ENCODE results near the gene GAS7.

The GAS7 gene

DNA sequence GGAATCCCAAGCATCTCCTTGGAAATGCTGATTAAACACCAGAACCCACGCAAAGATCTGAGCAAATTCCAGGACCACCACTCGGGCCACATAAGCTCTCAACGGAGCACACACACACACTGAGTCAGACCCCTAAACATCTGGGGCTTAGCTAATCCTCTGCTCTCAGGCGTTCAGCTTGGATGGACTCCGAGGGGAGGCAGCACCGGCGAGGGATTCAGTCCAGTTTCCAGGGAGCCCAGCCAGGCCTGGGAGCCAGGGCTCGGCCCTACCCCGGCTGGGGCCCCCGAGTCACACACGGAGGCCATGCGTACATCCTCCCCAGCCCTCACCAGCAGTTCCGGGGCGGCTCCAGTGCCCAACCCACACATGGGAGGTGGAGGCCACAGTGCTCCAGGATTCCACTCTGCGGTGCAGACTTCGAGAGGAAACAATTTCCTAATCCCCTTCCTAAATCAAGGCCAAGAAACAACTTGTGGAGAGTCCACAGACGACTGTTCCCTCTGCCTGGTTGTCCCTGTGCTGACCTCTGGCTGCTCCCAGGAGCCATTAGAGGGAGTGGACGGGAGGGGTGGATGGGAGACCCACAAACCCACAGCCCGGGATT lies 70.5 kb downstream of the GAS7 start:
- DNase-seq = no peak

DNA sequence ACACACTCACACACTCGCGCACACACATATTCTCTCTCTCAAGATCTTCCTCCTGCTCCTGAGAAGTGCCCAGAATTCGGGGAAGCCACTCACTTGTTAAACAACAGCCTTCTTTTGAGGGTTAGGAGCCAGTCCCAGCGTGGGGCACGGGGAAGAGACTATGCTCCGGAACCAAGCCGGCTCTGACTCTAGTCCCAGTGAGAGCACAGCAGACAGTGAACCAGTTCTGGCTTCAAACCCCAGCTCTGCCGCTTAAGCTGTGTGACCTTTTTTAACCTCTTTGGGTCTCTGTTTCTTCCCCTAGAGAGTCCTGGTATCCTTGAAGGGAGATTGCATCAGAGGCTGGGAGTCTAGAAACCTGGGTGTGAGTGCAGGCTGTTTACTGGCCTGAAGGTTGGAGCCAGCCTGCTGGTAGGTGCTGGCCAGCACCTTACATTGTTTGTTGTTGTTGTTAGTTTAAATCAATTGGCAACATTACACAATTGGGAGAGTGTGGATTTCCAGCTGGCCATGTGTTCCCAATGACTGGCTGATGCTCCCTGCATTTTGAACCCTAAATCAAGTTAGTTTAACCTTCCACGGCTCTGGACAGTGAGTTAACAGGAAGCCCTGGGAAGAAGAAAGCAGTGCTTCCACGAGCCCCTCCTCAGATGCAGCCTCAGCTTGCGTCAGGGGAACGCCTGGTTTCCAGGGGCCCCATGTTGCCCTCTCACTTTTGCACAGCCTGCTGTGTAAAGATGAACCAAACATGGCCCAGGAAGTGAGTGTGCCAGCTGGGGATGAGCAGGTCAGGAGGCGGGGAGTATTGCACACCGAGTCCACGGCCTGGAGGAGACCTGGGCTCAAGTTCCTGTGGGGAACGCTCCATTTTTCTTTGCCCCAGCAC lies 71.5 kb downstream of the GAS7 start:
- no peak for DNase-seq

DNA sequence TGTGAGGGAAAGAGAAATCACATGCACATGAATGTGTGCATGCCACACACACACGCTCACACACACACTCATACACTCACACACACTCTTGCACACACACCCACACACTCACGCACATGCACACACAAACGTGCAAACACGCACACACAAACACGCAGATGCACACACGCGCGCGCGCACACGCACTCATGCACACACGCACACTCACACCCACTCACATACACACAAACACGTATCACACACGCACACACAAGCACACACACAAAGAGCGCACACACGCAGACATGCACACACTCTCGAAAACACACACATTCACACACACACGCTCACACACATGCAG lies 72.2 kb downstream of the GAS7 start:
- DNase-seq = no peak

DNA sequence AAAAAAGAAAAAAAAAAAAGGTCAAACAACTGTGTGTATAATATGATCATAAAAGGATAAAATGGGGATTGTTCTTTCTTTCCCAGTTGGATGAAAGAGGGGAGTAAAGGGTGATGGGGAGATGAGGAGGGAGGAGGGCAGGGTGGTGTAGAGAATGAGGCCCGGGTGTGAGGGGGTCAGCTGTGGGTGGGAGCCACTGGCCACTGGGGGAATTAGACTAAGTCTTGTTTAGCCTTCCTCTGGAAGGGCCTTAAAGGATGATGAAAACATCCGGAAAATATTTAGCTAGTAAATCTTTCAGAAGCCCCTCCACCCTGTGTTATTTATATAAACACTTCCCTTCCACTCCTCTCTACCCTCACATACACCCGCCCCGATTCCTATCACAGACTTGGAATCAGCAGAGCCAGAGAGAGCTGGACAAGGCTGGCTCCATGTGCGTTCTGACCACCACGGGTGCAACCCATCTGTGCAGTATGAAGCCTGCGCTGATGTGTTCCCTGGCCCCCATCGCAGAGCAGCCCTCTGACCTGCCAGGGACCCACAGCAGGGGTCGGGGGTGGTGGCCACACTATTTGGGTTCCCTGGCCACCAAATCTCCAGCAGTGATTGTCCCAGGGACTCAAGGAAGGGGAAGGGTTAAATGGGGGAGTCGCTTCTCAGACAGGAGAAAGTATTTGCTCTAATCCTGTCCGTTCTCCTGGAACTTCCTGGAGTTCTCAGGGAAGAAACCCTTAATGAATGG lies 72.7 kb downstream of the GAS7 start:
- DNase-seq = no peak

DNA sequence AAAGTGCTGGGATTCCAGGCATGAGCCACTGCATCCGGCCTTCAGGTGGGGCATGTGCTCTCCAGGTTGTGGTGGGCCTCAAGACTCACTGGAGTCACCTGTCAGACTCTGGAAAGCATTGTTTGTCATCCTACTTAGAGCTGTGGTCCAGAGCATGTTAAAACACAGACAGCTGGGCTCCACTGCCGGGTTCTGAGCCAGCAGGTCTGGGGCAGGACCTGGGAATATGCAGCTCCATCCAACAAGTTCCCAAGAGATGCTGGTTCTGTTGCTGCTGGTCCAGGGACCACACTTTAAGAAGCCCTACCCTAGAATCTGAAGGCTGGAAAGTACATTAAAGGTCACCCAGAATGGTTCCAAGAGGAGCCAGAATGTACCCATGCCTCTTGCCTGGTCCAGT lies 75.3 kb downstream of the GAS7 start:
- DNase-seq = no peak

GRCh38 chr17:10121971-10122707 lies 76.3 kb downstream of the GAS7 start:
- no peak for DNase-seq

- no peak for DNase-seq
Measured at GRCh38 chr17:10120749-10121148, 77.7 kb downstream of the GAS7 start.

- no peak for DNase-seq
Measured at GRCh38 chr17:10120109-10120485, 78.3 kb downstream of the GAS7 start.

DNA sequence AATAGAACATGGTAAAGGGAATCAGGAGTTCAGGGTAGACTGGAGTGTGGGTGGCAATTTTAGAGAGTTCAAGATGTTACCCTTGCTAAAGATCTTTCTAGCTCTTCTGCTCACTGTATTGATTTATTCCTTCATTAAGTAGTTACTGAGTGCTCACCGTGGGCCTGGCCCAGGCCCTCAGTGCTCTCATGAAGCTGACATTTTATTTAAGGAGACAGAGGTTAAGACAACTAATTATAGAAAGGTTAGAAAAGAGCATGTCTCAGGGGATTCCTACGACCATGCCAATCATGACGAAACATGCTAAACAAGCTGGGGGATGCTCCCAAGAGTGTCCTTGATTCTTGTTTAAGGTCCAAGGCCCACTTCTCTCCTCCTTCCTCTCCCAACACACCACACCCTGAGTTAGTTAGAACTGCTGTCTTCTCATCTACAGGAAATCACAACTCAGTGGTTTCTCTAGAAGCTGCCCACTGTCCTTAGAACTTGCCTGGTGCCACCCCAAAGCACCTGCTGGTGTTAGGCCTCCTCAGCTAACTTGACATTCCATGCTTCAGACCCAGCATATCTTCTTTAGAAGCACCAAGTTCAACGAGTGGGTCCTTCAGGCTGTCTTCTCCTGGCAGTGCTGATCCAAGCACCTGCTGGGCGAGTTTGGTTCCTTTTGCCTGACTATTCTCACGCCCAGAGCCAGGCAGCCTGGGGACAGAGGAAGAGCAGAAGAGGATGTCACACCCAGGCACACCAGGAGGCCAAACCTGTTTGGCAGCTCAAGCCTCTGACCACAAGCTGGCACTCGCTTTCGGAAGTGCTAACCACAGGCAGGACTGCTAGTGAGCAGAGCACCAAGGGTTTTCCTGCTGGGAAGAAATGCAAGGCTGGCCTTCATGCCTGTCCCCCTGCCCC lies 79.0 kb downstream of the GAS7 start:
- no peak for DNase-seq

DNA sequence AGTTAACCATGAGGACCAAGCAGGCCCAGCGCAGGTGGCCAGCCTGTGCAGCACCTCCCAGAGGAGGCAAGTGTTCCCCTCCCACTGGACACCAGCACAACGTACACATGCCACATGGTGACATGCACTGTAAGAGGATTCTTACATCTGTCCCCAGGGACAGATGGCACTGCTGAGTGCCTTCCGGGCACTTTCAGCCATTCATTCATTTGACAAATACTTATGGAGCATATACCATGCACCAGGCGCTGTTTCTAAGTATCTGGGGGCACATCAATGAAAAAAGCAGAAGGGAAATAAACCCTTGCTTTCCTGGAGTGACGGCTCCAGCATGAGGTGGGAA lies 79.6 kb downstream of the GAS7 start:
- DNase-seq = no peak

DNA sequence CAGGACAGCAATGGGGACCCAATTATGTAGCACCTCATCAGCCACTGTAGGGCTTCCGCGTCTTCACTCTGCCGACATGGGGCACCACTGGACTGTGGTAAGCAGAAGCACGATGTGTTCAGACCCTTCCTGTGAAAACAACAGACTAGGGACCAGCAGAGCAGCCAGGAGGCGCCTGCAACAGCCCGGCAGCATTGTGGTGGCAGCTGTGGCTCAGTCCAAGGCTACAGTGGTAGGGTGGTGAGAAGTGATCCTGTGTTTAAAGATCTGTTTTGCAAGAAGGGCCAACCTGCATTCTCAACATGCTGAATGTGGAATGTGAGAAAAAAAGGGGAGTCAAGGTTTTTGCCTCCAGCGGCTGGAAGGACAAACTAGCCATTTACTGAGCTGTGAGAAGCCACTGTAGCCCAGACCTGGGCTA lies 80.8 kb downstream of the GAS7 start:
- DNase-seq = no peak

GRCh38 chr17:10116753-10117420 lies 81.5 kb downstream of the GAS7 start:
- no peak for DNase-seq

GRCh38 chr17:10116267-10116666 lies 82.1 kb downstream of the GAS7 start:
- no peak for DNase-seq

DNA sequence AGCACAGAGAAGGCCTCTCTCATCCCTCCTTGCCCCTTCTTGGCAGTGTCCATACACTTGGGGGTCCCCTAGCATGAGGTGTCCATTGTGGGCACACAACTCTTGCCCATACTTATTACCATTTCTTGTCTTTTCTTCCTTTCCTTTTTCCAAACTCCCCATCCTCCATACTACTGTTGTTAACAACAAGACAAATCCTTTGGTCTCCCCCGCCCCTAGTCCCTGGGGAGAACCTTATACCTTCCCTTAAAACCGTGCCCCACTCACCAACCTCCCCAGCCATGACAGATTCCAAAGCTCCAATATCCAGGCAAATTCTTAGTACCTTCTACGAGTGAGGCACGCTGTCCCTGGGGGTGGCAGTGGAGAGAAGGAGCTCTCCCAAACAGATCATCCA lies 82.9 kb downstream of the GAS7 start:
- no peak for DNase-seq

- peak; percentile 42 for DNase-seq
Measured at GRCh38 chr17:10114931-10115535, 83.4 kb downstream of the GAS7 start.

GRCh38 chr17:10112962-10113361 lies 85.4 kb downstream of the GAS7 start:
- DNase-seq = no peak

GRCh38 chr17:10111907-10112452 lies 86.4 kb downstream of the GAS7 start:
- no peak for DNase-seq

DNA sequence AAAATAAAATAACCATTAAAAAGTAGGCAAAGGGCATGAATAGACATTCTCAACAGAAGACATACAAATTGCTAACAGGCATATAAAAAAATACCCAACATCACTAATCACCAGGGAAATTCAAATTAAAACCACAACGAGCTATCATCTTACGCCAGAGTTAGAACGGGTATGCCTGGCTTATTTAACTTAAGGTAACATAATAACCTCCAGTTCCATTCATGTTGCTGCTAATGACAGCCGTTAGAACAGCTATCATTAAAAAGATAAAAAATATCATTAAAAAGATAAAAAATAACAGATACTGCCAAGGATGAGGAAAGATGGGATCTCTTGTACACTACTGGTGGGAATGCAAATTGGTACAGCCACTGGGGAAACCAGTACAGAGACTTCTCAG lies 89.3 kb downstream of the GAS7 start:
- DNase-seq = no peak

DNA sequence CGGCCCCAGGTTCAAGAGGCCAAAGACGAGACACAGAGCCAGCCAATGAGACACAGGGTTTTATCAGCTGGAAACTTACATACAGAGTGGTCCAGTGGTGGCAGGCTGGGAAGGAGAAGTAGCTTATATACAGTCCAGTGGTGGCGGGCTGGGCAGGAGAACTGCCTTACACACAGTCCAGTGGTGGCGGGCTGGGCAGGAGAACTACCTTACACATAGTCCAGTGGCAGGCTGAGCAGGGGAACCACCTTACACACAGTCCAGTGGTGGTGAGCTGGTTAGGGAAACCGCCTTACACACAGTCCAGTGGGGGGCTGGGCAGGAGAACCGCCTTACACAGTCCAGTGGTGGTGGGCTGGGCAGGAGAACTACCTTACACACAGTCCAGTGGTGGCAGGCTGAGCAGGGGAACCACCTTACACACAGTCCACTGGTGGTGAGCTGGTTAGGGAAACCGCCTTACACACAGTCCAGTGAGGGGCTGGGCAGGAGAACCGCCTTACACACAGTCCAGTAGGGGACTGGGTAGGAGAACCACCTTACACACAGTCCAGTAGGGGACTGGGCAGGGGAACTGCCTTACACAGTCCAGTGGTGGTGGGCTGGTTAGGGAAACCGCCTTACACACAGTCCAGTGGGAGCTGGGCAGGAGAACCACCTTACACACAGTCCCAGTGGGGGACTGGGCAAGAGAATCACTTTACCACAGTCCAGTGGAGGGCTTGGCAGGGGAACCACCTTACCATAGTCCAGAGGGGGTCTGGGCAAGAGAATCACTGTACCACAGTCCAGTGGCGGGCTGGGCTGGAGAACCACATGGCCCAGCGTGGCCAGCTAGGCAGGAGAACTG lies 90.9 kb downstream of the GAS7 start:
- DNase-seq = no peak

DNA sequence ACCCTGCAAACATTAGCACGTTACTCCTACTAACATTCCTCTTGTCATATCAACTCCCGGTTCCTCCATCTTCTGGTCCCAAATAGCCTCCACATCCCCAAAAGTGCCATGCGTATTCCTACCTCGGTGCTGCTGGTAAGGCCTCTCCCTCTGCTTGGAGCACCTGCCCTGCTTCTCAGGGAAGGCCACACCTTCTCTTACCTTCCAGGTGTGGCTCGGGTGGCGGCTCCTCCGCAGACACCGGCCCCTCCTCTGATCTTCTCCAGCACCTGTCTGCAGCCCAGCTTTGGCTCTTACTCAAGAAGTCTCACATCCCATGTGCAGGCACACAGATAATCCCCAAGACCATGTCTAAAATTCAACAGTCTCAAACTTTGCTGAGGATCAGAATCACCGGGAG lies 92.3 kb downstream of the GAS7 start:
- DNase-seq = no peak

All from 8988T (cell line).